Urinary bladder (tissue), 4 donors: ENCODE results near the gene FLT4. TPM values are rescaled to one million over a fixed set of nuclear protein-coding genes. Genes with fewer than 3 reads are reported as not detected.

Experiments
- DNase-seq: peaks from one replicate; pipeline ENCODE4 v3.0.0-alpha.2; 2015; ENCODE audit errors: extremely low spot score
- H3K27ac ChIP-seq: one replicate; pipeline ENCODE4 v1.5.1; 2013; ENCODE audit warnings: low read depth, mild to moderate bottlenecking, moderate library complexity
- H3K36me3 ChIP-seq: one replicate; pipeline ENCODE4 v1.6.1; 2013; ENCODE audit warnings: mild to moderate bottlenecking, moderate library complexity; ENCODE audit not compliant: insufficient read depth
- H3K4me1 ChIP-seq: one replicate; pipeline ENCODE4 v1.6.1; 2013; ENCODE audit warnings: mild to moderate bottlenecking, moderate library complexity; ENCODE audit not compliant: insufficient read depth
- H3K4me3 ChIP-seq: one replicate; pipeline ENCODE4 v1.5.1; 2013; ENCODE audit warnings: low read depth, low read length
- WGBS: extraction: QIAGEN DNeasy Blood & Tissue Kit; methylation state at CpG from one replicate; pipeline ENCODE4 v1.1.7; 2013; 5-methylcytosine and 5-hydroxymethylcytosine counted together
- polyA plus RNA-seq: library from polyadenylated mRNA; stranded (reverse); fragments of 200-250 nt; gene quantifications from one replicate; pipeline ENCODE4 v1.2.3, GENCODE V29; 2013
- total RNA-seq: library from RNA; depleted of rRNA; stranded (reverse); fragments of >200 nt; gene quantifications from one replicate; pipeline ENCODE4 v1.2.3, GENCODE V29; 2014
- donor health status: healthy with polysubstance abuse.
- donor health status: healthy.

The FLT4 gene
- total and polyA plus RNA-seq, 2 donors: 8.4 to 18.2 TPM

DNA sequence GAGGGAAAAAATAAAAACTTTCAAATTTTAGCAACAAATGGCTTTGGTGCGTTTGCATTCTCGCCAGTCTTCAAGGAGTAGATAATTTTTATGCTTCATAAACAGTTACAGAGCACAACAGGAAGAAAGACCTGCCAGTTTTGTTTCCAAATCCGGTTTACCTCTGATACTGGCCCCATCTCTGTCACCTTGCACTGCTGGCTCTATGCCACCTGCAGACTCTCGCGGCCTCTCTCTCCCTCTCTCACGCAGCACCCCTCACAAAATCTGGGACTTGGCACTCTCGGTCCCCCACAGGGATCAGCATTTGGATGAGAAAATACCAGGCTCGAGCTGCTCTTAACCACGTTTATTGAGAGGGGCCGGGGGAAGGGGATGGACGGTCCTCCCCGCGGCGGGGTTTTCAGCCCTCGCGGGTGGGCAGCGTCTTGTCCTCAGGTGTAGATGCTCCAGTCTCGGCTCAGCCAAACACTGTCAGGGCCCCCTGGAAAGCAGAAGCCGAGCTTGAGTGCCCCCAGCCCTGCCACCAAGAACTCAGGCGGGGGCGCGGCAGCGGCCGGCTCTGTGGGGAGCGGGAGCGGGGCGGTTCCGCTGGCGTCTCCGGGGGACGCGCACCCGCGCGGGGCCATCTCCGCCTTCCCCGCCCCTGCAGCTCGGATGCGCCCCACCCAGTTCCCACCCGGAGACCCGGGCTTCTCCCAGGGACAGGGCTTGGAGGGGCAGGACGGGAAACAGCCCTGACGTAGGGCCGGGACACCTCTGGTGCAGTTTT is 59.4 kb downstream of the FLT4 start:
- H3K4me3 ChIP-seq: no peak overlapping the region
- DNase-seq: no peak
- 2% methylated on average over 44 of the region's 44 CpGs for WGBS
- no peak overlapping the region for H3K27ac ChIP-seq
- no peaks in the 10 kb centered on the region for H3K36me3 ChIP-seq
- H3K4me1 ChIP-seq: no peaks in the 10 kb centered on the region

- WGBS: 90% methylated on average over 10 of the region's 10 CpGs
- H3K27ac ChIP-seq: no peak overlapping the region
- no peak for DNase-seq
- no peaks in the 10 kb centered on the region for H3K4me1 ChIP-seq
- no peak overlapping the region for H3K4me3 ChIP-seq
- H3K36me3 ChIP-seq: no peaks in the 10 kb centered on the region
These were observed 62.5 kb downstream of the FLT4 start for GRCh38 chr5:180586870-180587269.

- DNase-seq: no peak
- Histone ChIP-seq H3K4me1 (no peaks in the 10 kb centered on the region), H3K36me3 (no peaks in the 10 kb centered on the region), H3K4me3 (no peak overlapping the region), H3K27ac (no peak overlapping the region)
- 87% methylated on average over 3 of the region's 3 CpGs for WGBS
These were observed 63.2 kb downstream of the FLT4 start for GRCh38 chr5:180586204-180586603.

GRCh38 chr5:180583738-180584137 is 65.7 kb downstream of the FLT4 start:
- Histone ChIP-seq H3K36me3 (no peaks in the 10 kb centered on the region), H3K27ac (no peak overlapping the region), H3K4me3 (no peak overlapping the region), H3K4me1 (no peaks in the 10 kb centered on the region)
- DNase-seq: no peak
- 73% methylated on average over 2 of the region's 2 CpGs for WGBS

GRCh38 chr5:180580681-180581080 is 68.7 kb downstream of the FLT4 start:
- no peak for DNase-seq
- Histone ChIP-seq H3K4me1 (no peaks in the 10 kb centered on the region), H3K27ac (no peak overlapping the region), H3K36me3 (peaks cover 2% of the 10 kb centered on the region), H3K4me3 (no peak overlapping the region)
- WGBS: 68% methylated on average over 6 of the region's 6 CpGs

GRCh38 chr5:180575571-180575970 is 73.8 kb downstream of the FLT4 start:
- H3K4me3 ChIP-seq: no peak overlapping the region
- peaks cover 8% of the 10 kb centered on the region for H3K36me3 ChIP-seq
- H3K4me1 ChIP-seq: no peaks in the 10 kb centered on the region
- H3K27ac ChIP-seq: no peak overlapping the region
- 73% methylated on average over 2 of the region's 2 CpGs for WGBS
- DNase-seq: no peak

DNA sequence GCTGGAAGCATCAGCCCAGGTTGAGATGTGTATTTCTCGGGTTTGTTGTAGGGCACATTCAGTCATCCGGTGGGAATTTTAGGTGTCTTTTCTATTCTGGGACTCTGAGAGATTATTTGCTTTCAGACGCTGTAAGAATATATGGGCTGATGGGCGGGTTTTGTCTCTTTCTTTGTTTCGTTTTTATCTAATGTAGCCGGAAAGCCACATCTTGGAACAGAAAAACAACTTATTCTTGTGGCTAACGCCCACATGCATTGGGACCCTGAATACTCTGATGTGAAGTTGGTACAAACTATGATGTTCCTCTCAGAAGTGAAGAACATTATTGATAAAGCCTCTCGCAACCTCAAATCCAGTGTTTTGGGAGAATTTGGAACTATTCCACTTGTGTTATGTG is 80.5 kb downstream of the FLT4 start:
- peaks cover 6% of the 10 kb centered on the region for H3K36me3 ChIP-seq
- no peaks in the 10 kb centered on the region for H3K4me1 ChIP-seq
- no peak overlapping the region for H3K4me3 ChIP-seq
- DNase-seq: no peak
- 82% methylated on average over 8 of the region's 8 CpGs for WGBS
- H3K27ac ChIP-seq: no peak overlapping the region

- no peak overlapping the region for H3K4me3 ChIP-seq
- H3K36me3 ChIP-seq: no peaks in the 10 kb centered on the region
- H3K4me1 ChIP-seq: no peaks in the 10 kb centered on the region
- H3K27ac ChIP-seq: no peak overlapping the region
- no peak for DNase-seq
- WGBS: 90% methylated on average over 3 of the region's 3 CpGs
These were observed 85.4 kb downstream of the FLT4 start for GRCh38 chr5:180563994-180564393.

GRCh38 chr5:180558232-180558631 is 91.2 kb downstream of the FLT4 start:
- no peaks in the 10 kb centered on the region for H3K4me1 ChIP-seq
- H3K4me3 ChIP-seq: no peak overlapping the region
- DNase-seq: no peak
- peaks cover 2% of the 10 kb centered on the region for H3K36me3 ChIP-seq
- no peak overlapping the region for H3K27ac ChIP-seq
- WGBS: 95% methylated on average over 11 of the region's 11 CpGs

DNA sequence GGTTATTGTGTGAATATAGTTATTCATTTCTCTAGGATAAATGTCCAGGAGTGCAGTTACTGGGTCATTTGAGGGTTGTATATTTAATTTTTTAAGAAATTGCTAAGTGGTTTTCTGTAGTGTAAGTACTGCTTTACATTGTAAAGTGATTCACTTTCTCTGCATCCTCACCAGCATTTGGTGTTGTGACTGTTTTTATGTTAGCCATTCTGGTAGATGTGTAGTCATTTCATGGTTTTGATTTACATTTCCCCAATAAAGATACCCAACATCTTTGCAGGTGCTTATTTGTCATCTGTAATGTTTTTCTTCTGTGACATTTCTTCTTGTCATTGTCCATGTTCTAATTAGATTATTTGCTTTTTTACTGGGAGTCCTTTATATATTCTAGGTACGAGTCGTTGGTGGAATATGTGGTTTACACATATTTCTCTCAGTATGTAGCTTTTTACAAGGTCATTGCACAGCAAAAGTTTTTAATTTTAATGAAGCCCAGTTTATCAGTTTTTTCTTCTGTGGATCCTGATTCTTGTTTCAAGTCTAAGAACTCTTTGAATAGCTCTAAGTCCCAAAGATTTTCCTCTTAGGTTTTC is 92.1 kb downstream of the FLT4 start:
- no peak for DNase-seq
- Histone ChIP-seq H3K36me3 (peaks cover 4% of the 10 kb centered on the region), H3K27ac (no peak overlapping the region), H3K4me1 (no peaks in the 10 kb centered on the region), H3K4me3 (no peak overlapping the region)
- WGBS: 93% methylated on average over 2 of the region's 2 CpGs

DNA sequence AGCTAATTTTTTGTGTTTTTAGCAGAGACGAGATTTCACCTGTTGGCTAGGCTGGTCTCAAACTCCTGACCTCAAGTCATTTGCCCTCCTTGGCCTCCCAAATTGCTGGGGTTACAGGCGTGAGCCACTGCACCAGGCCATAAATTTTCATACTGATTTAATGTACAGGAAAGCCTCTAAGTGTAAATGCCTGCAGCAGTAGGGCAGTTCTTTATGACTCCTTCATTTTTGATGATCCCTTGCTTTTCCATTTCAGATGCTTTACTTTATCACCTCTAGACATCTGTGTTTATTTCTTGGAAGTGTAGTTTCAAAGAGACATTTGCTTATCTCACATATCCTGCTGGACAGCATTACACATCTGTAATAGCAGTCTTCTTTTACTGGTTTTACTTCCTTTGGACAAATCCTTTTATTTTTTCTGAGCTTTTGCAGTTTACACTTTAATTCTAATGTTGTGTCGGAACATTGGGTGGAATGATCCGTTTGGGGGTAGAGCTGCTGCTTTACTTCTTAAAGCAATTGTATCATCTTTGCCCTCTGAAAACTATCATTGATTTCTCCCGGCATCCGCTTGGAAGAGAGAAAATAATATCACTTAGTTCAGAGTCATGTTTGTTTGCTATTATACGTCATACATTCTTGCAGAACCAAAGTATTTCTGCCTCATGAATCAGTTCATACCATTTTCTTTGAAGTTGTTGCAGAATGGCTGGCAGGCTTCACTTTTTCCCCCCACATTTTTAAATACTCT is 94.1 kb downstream of the FLT4 start:
- peaks cover 4% of the 10 kb centered on the region for H3K36me3 ChIP-seq
- no peak overlapping the region for H3K4me3 ChIP-seq
- no peak overlapping the region for H3K27ac ChIP-seq
- 60% methylated on average over 7 of the region's 7 CpGs for WGBS
- no peak for DNase-seq
- H3K4me1 ChIP-seq: no peaks in the 10 kb centered on the region

DNA sequence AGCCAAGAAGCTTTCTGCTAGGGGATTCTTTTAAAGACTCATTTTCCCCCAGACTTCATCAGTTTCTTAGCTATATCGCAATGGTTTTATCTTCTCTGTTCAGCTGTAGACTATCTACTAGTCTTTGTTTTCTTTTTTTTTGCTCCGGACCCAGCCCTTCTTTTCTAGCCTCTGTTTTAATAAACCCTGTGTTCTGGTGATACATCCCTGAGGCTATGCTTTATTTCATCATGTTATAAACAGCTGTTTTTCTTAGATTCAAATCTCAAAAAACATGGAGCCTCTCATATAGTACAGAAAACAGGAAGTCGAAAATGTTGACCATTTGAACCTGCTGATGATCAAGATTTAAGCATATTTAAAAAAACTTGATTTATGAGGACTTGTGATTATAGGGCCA is 95.9 kb downstream of the FLT4 start:
- Histone ChIP-seq H3K4me1 (no peaks in the 10 kb centered on the region), H3K27ac (no peak overlapping the region), H3K4me3 (no peak overlapping the region), H3K36me3 (peaks cover 4% of the 10 kb centered on the region)
- DNase-seq: no peak
- 88% methylated on average over 3 of the region's 3 CpGs for WGBS
